Activated CD4-positive, alpha-beta T cell treated with anti-CD3 and anti-CD28 coated beads, Interleukin-2, amount 10 ng/mL, durations not matched to agents 24 days and 14 days (primary cell): ENCODE measurements around the gene CD28. TPM values are rescaled to one million over a fixed set of nuclear protein-coding genes. Genes with fewer than 3 reads are reported as not detected.
"Not testable (repeated sequence)": the region's sequence is repeated elsewhere in the genome, so short reads cannot be mapped to it uniquely, and the experiment has no call there.

Source experiments
- DNase-seq: peaks from one replicate; pipeline ENCODE4 v3.0.0; 2022
- H3K27ac Mint-ChIP-seq: one replicate; pipeline ENCODE4 v1.8.0; 2022; ENCODE audit warnings: mild to moderate bottlenecking, mixed read lengths
- H3K27me3 Mint-ChIP-seq: one replicate; pipeline ENCODE4 v1.8.0; 2022; ENCODE audit warnings: mixed read lengths
- H3K36me3 Mint-ChIP-seq: one replicate; pipeline ENCODE4 v1.8.0; 2022; ENCODE audit warnings: low read depth, mild to moderate bottlenecking, mixed read lengths
- H3K4me1 Mint-ChIP-seq: one replicate; pipeline ENCODE4 v1.8.0; 2021; ENCODE audit warnings: mixed read lengths
- H3K4me3 Mint-ChIP-seq: one replicate; pipeline ENCODE4 v1.8.0; 2022; ENCODE audit warnings: mild to moderate bottlenecking, moderate library complexity, mixed read lengths
- H3K9me3 Mint-ChIP-seq: one replicate; pipeline ENCODE4 v1.8.0; 2021; ENCODE audit warnings: mixed read lengths
- intact Hi-C: fragments of 100-400 bp; cut with micrococcal nuclease; formaldehyde crosslinking; loops from one replicate; pipeline ENCODE4 v1.15.1; 2023
- total RNA-seq: library from RNA; stranded (reverse); gene quantifications from 2 replicates; pipeline ENCODE4 v1.2.3, GENCODE V29; 2022

Gene CD28
- total RNA-seq, 1 donor from 2014 or later, result 130 TPM

- Mint-ChIP-seq H3K36me3 (no peaks in the 10 kb centered on the region), H3K4me1 (peaks cover 10% of the 10 kb centered on the region), H3K9me3 (no peaks in the 10 kb centered on the region), H3K4me3 (no peak overlapping the region), H3K27me3 (peaks cover 2% of the 10 kb centered on the region), H3K27ac (no peak overlapping the region)
- no peak for DNase-seq
- intact Hi-C loops, result no loop called here
Measured at GRCh38 chr2:203692031-203692710, 14.3 kb upstream of the CD28 start.

- no peaks in the 10 kb centered on the region for H3K9me3 Mint-ChIP-seq
- peaks cover 10% of the 10 kb centered on the region for H3K4me1 Mint-ChIP-seq
- no peak for DNase-seq
- intact Hi-C loops, result no loop called here
- H3K4me3 Mint-ChIP-seq, result no peak overlapping the region
- H3K27ac Mint-ChIP-seq, result peak overlapping the region; percentile 34
- no peaks in the 10 kb centered on the region for H3K36me3 Mint-ChIP-seq
- peaks cover 2% of the 10 kb centered on the region for H3K27me3 Mint-ChIP-seq
Measured at GRCh38 chr2:203693242-203693879, 13.1 kb upstream of the CD28 start.

GRCh38 chr2:203694191-203694590, 12.2 kb upstream of the CD28 start:
- Mint-ChIP-seq H3K9me3 (no peaks in the 10 kb centered on the region), H3K27me3 (peaks cover 1% of the 10 kb centered on the region), H3K36me3 (no peaks in the 10 kb centered on the region), H3K4me1 (peaks cover 10% of the 10 kb centered on the region), H3K27ac (no peak overlapping the region), H3K4me3 (no peak overlapping the region)
- intact Hi-C loops, result no loop called here
- no peak for DNase-seq

GRCh38 chr2:203697190-203697589, 9.2 kb upstream of the CD28 start:
- no peak for DNase-seq
- no peak overlapping the region for H3K4me3 Mint-ChIP-seq
- H3K27me3 Mint-ChIP-seq, result no peaks in the 10 kb centered on the region
- peaks cover 6% of the 10 kb centered on the region for H3K4me1 Mint-ChIP-seq
- no peaks in the 10 kb centered on the region for H3K36me3 Mint-ChIP-seq
- no peak overlapping the region for H3K27ac Mint-ChIP-seq
- intact Hi-C loops, result no loop called here
- H3K9me3 Mint-ChIP-seq, result peaks cover 3% of the 10 kb centered on the region

GRCh38 chr2:203697763-203698162, 8.7 kb upstream of the CD28 start:
- H3K4me1 Mint-ChIP-seq, H3K9me3 Mint-ChIP-seq, H3K36me3 Mint-ChIP-seq, DNase-seq, H3K4me3 Mint-ChIP-seq, intact Hi-C loops, H3K27me3 Mint-ChIP-seq, H3K27ac Mint-ChIP-seq: not testable (repeated sequence)

- H3K4me3 Mint-ChIP-seq, H3K27ac Mint-ChIP-seq, DNase-seq, H3K27me3 Mint-ChIP-seq, H3K4me1 Mint-ChIP-seq, intact Hi-C loops, H3K36me3 Mint-ChIP-seq, H3K9me3 Mint-ChIP-seq: not testable (repeated sequence)
Measured at GRCh38 chr2:203698410-203698809, 8.0 kb upstream of the CD28 start.

GRCh38 chr2:203704430-203704829, 2.0 kb upstream of the CD28 start:
- H3K27me3 Mint-ChIP-seq, result no peaks in the 10 kb centered on the region
- H3K4me3 Mint-ChIP-seq, result peak overlapping the region; percentile 35
- peaks cover 22% of the 10 kb centered on the region for H3K36me3 Mint-ChIP-seq
- DNase-seq, result no peak
- H3K27ac Mint-ChIP-seq, result peak overlapping the region; percentile 80
- H3K9me3 Mint-ChIP-seq, result peaks cover 6% of the 10 kb centered on the region
- H3K4me1 Mint-ChIP-seq, result peaks cover 29% of the 10 kb centered on the region
- intact Hi-C loops, result loop anchor here (2.0 kb wide), 2 partner anchors 20 to 220 kb away; no protein-coding TSS in a partner anchor

- H3K27me3 Mint-ChIP-seq, result no peaks in the 10 kb centered on the region
- DNase-seq, result peak; percentile 87
- H3K9me3 Mint-ChIP-seq, result peaks cover 6% of the 10 kb centered on the region
- H3K4me1 Mint-ChIP-seq, result peaks cover 35% of the 10 kb centered on the region
- H3K36me3 Mint-ChIP-seq, result peaks cover 29% of the 10 kb centered on the region
- intact Hi-C loops, result loop anchor here (1.0 to 5.0 kb wide), 11 partner anchors 20 to 220 kb away; no protein-coding TSS in a partner anchor
- H3K4me3 Mint-ChIP-seq, result peak overlapping the region; percentile 92
- peak overlapping the region; percentile 98 for H3K27ac Mint-ChIP-seq
Measured at GRCh38 chr2:203705178-203705577, 1.3 kb upstream of the CD28 start.

- Mint-ChIP-seq H3K4me1 (peaks cover 54% of the 10 kb centered on the region), H3K4me3 (peak overlapping the region; percentile 92), H3K9me3 (no peaks in the 10 kb centered on the region), H3K27ac (peak overlapping the region; percentile 98), H3K27me3 (no peaks in the 10 kb centered on the region), H3K36me3 (peaks cover 49% of the 10 kb centered on the region)
- intact Hi-C loops, result loop anchor here (2.0 to 5.0 kb wide), 3 partner anchors 173 to 231 kb away; partner anchors contain the start of gene RAPH1
- peak; percentile 72 for DNase-seq
Measured at GRCh38 chr2:203707530-203707929, 1.1 kb downstream of the CD28 start.

- H3K27ac Mint-ChIP-seq, result peak overlapping the region; percentile 98
- H3K9me3 Mint-ChIP-seq, result no peaks in the 10 kb centered on the region
- intact Hi-C loops, result loop anchor here (5.0 kb wide), 1 partner anchor 183 kb away; no protein-coding TSS in a partner anchor
- H3K36me3 Mint-ChIP-seq, result peaks cover 61% of the 10 kb centered on the region
- peaks cover 65% of the 10 kb centered on the region for H3K4me1 Mint-ChIP-seq
- DNase-seq, result peak; percentile 73
- H3K27me3 Mint-ChIP-seq, result no peaks in the 10 kb centered on the region
- H3K4me3 Mint-ChIP-seq, result peak overlapping the region; percentile 92
Measured at GRCh38 chr2:203708846-203709396, 2.5 kb downstream of the CD28 start.

GRCh38 chr2:203709416-203710040, 3.1 kb downstream of the CD28 start:
- no peak for DNase-seq
- H3K4me3 Mint-ChIP-seq, result peak overlapping the region; percentile 92
- no peaks in the 10 kb centered on the region for H3K9me3 Mint-ChIP-seq
- H3K4me1 Mint-ChIP-seq, result peaks cover 65% of the 10 kb centered on the region
- intact Hi-C loops, result loop anchor here (1.0 to 5.0 kb wide), 4 partner anchors 9 to 293 kb away; no protein-coding TSS in a partner anchor
- no peaks in the 10 kb centered on the region for H3K27me3 Mint-ChIP-seq
- H3K27ac Mint-ChIP-seq, result peak overlapping the region; percentile 98
- peaks cover 67% of the 10 kb centered on the region for H3K36me3 Mint-ChIP-seq

GRCh38 chr2:203710226-203710625, 3.8 kb downstream of the CD28 start:
- Mint-ChIP-seq H3K4me1 (peaks cover 63% of the 10 kb centered on the region), H3K4me3 (peak overlapping the region; percentile 92), H3K27me3 (no peaks in the 10 kb centered on the region), H3K9me3 (no peaks in the 10 kb centered on the region), H3K36me3 (peaks cover 71% of the 10 kb centered on the region), H3K27ac (peak overlapping the region; percentile 98)
- intact Hi-C loops, result loop anchor here (1.0 to 5.0 kb wide), 3 partner anchors 8 to 292 kb away; no protein-coding TSS in a partner anchor
- no peak for DNase-seq

GRCh38 chr2:203710952-203711351, 4.5 kb downstream of the CD28 start:
- peak overlapping the region; percentile 98 for H3K27ac Mint-ChIP-seq
- intact Hi-C loops, result loop anchor here (1.0 to 5.0 kb wide), 5 partner anchors 7 to 291 kb away; partner anchors contain the start of gene CTLA4
- peaks cover 77% of the 10 kb centered on the region for H3K36me3 Mint-ChIP-seq
- H3K4me1 Mint-ChIP-seq, result peaks cover 63% of the 10 kb centered on the region
- H3K9me3 Mint-ChIP-seq, result peaks cover 5% of the 10 kb centered on the region
- no peaks in the 10 kb centered on the region for H3K27me3 Mint-ChIP-seq
- peak; percentile 71 for DNase-seq
- H3K4me3 Mint-ChIP-seq, result peak overlapping the region; percentile 92
